GM21717 (cell line): ENCODE measurements around the gene LAMTOR1.

Experiments used
- ATAC-seq: cut with Tn5 transposase; IDR thresholded peaks from one replicate; pipeline ENCODE4 v1.9.1; 2021; ENCODE audit warnings: mild to moderate bottlenecking, moderate library complexity; ENCODE audit not compliant: unreplicated experiment

The LAMTOR1 gene

GRCh38 chr11:72120930-72121329 is 17.8 kb upstream of the LAMTOR1 start:
- ATAC-seq, result no peak

GRCh38 chr11:72119198-72119597 is 16.1 kb upstream of the LAMTOR1 start:
- ATAC-seq, result no peak

GRCh38 chr11:72116019-72116755 is 13.1 kb upstream of the LAMTOR1 start:
- ATAC-seq, result no peak

GRCh38 chr11:72114570-72114969 is 11.5 kb upstream of the LAMTOR1 start:
- ATAC-seq, result no peak

GRCh38 chr11:72112978-72113808 is 10.1 kb upstream of the LAMTOR1 start:
- ATAC-seq, result no peak

GRCh38 chr11:72112143-72112977 is 9.3 kb upstream of the LAMTOR1 start, which contains the start of gene ANAPC15:
TSS of gene ANAPC15 (minus strand) at chr11:72112695. CDS start at chr11:72111276, 1,419 bp downstream.
- peak; percentile 79 for ATAC-seq

GRCh38 chr11:72111300-72112142 is 8.4 kb upstream of the LAMTOR1 start:
- no peak for ATAC-seq

- no peak for ATAC-seq
These were observed 2.8 kb upstream of the LAMTOR1 start, which contains the start of gene TOMT for GRCh38 chr11:72105888-72106287. TSS of gene TOMT (plus strand) at chr11:72105924. CDS start at chr11:72105952, 28 bp downstream.

- ATAC-seq, result no peak
These were observed 664 bp upstream of the LAMTOR1 start for GRCh38 chr11:72103754-72104167.

- ATAC-seq, result no peak
These were observed 509 bp downstream of the LAMTOR1 start for GRCh38 chr11:72102631-72102945.

- ATAC-seq, result no peak
These were observed 935 bp downstream of the LAMTOR1 start for GRCh38 chr11:72102162-72102561.

- ATAC-seq, result no peak
These were observed 2.6 kb downstream of the LAMTOR1 start for GRCh38 chr11:72100462-72100861.

GRCh38 chr11:72100009-72100408 is 3.1 kb downstream of the LAMTOR1 start:
- no peak for ATAC-seq

- ATAC-seq, result no peak
These were observed 4.4 kb downstream of the LAMTOR1 start for GRCh38 chr11:72098741-72099140.

GRCh38 chr11:72091292-72091691 is 11.8 kb downstream of the LAMTOR1 start:
- ATAC-seq, result no peak

GRCh38 chr11:72088076-72088808 is 14.9 kb downstream of the LAMTOR1 start:
- no peak for ATAC-seq

GRCh38 chr11:72085621-72086351 is 17.3 kb downstream of the LAMTOR1 start:
- no peak for ATAC-seq

- ATAC-seq, result no peak
These were observed 18.1 kb downstream of the LAMTOR1 start for GRCh38 chr11:72084965-72085364.

GRCh38 chr11:72084076-72084475 is 19.0 kb downstream of the LAMTOR1 start:
- no peak for ATAC-seq
